Inferior parietal cortex (tissue), 1 donor: ENCODE measurements around the gene RIBC2.
"Not testable (repeated sequence)": the region's sequence is repeated elsewhere in the genome, so short reads cannot be mapped to it uniquely, and the experiment has no call there.

Source experiments
- DNase-seq: peaks from one replicate; pipeline ENCODE4 v3.0.0-alpha.2; 2016; ENCODE audit errors: extremely low spot score

The RIBC2 gene

DNA sequence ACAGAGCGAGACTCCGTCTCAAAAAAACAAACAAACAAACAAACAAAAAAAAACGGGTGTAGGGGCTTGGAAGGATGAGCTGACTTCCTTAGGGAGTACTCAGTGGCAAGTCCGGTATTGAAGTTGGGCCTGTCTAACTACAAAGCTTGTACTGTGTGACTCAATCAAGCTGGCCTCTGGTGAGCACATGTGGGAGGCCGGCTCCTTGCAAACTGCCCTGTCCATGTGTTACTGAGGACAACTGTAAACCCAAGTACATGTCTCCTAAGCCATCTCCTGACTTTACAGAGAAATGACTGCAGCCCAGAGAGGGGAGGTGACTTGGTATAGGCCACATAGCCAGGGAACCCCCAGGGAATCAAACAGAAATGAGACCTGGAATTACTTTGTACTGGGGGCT, 11.6 kb downstream of the RIBC2 start:
- DNase-seq, result no peak

DNA sequence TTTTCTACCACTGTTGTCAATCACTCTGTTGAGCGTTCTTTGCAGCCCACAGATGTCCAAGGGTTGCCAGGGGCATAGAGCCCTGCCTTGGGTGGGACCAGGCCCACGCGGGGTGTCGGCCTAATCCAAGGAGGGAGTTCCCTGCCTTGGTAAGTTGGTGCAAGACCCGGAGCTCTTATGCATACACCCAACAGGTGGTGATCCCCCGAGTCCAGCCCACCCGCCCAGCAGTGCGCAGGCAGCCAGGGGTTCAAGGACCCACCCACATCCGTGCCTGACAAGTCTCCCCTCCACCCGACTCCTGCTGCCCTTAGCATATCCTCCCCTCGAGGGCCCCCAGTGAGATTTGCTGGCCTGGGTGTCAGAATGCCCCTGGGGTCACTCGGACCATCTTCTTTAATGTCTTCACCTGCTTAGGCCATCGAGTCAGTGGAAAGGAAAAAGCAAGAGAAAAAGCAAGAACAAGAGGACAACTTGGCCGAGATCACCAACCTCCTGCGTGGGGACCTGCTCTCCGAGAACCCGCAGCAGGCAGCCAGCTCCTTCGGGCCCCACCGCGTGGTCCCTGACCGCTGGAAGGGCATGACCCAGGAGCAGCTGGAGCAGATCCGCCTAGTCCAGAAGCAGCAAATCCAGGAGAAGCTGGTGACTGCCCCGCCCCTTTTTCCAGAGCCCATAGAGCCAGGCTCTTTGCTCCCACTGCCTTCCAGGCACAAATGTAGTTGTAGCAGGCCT, 12.2 kb downstream of the RIBC2 start:
- no peak for DNase-seq

DNA sequence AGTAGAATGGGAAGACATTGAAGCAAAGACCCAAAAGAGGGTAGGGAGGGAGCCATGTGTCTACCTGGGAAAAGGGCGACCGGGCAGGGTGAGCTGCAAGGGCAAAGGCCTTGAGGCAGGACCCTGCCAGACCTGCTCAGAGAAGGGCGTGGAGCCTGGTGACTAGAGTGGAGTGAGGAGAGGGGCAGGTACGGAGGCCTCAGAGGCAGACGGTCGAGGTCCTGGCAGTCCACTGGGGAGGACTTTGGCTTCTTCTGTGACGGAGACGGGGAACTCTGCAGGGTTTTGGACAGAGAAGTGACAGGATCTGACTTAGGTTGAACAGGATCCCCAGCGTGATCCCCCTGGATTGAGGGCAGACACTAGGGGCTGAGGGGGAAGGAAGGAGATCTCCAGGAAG, 12.9 kb downstream of the RIBC2 start:
- no peak for DNase-seq

DNA sequence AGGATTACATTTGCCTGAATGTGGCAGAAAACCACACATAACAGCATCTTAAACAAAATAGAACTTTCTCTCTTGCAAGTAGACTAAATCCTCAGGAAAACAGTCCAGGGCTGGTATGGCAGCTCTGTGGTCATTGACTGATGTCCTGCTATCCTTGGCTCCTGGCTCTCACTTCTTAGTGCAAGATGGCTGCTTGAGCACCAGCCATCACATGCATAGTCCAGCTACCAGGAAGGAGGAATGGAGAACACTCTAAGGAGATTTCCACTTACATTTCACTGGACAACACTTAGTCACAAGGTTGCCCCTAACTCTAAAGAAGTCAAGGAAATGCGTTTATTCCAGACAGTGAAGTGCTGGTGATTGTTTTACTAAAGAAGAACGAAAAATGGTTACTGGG, 13.6 kb downstream of the RIBC2 start:
- no peak for DNase-seq

DNA sequence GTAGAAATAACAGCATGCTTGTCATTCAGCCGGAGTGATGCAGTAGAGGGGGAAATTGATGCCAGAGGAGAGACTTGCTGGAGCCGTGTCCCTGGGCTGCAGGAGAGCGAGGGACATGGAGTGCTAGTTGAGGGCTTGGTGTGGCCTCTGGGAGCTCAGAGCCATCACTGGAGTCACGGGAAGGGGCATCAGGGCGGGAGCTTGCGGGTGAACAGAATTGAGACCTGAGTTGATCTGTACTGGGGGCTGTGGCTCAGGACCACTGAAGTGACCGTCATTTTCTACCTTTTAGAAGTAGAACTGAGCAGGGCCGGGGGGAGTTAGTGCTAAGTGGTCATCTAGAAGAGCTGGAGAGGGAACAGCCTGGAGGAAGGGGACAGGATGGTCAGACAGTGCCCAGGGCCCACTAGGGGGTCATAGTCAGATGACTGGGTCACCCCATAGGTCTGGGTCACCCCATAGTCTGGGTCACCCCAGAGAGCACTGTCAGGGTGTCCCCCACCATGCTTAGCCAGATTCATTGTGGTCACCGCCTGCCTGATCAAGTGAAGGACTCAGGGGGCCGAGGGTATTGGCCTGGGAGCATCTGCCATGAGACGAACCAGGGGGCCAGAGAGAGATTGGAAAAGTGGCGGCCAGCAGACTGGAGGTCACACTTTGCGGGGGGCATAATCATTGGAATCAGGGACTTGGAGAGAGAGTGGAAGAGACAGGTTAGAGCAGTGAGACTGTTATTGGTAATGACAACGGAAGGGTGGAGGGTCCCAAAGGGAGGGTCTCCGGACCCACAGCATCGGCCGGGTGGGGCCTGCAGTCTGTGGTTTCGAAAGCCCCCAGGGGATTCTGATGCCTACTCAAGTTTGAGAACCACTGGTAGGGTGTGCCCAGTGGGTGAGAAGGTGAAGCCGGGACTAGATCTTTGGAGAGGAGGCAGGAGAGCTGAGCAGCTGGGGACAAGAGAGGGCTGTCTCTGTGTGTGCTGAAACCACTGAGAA, 15.2 kb downstream of the RIBC2 start:
- DNase-seq, result no peak

DNA sequence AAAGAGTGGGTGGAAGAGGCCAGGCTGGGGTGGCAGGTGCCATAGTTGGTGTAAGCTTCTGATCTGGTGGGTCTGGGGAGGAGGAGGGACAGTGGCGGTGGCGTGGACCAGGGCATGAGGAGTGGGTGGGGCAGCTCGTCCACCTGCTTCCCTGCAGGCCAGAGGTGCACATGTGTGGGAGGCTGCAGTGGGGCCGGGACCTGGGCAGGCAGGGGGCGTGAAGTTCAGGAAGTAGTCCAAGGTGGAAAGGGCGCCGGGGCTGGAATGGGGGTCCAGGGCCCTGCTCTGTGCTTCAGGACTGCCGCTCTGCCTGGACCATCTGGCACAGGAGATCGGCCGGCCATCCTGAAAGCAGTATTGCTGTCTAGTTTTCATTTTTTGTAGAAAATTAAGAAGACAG, 15.9 kb downstream of the RIBC2 start:
- DNase-seq, result no peak

DNA sequence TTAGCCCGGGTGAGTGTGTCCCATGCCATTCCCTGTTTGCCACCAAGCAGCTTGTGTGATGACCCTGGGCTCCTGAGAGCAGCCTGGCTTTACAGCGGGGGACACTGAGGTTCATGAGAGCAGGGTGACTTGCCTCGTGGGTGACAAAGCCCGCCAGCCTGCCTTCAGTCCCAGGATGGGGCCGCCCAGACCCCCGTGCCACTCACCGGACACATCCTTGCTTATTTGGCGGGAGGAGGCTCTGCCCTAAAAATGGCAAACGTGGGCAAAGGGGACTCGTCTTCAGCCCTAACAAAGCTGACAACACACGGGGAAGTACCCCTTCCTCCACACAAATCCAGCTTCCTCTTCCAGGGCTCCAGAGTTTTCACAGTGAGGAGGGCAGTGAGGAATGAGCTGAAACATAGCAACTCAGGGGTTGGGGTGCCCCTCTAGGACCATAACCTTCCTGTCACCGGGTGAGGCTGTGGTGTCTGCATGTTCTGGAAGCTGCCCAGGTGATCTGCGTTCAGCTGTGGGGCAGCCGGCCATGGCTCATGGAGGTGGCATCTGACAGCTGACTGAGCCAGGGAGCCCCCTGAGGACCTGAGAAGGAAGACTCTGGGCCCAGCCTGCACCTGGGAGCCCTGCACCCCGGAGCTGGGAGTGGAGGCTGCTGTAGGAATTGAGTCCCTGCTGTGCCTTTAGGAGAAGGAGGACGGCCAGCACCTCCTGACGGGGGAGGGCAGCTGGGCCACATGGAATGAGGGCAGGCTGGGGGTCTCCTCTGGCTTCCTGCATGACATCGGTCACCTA, 16.7 kb downstream of the RIBC2 start:
- DNase-seq, result no peak

DNA sequence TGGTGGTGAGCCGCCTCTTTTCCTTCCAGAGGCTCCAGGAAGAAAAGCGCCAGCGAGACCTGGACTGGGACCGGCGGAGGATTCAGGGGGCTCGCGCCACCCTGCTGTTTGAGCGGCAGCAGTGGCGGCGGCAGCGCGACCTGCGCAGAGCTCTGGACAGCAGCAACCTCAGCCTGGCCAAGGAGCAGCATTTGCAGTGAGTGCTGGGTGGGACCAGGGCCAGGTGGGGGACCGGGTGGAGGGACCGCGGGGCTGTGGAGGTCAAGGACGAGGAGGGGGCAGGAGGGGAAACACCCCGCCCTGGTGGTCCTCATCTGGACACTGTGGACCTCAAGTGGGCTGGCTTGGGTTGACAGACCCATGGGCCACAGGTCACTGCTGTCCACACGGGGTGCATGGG, 17.4 kb downstream of the RIBC2 start:
- no peak for DNase-seq

DNA sequence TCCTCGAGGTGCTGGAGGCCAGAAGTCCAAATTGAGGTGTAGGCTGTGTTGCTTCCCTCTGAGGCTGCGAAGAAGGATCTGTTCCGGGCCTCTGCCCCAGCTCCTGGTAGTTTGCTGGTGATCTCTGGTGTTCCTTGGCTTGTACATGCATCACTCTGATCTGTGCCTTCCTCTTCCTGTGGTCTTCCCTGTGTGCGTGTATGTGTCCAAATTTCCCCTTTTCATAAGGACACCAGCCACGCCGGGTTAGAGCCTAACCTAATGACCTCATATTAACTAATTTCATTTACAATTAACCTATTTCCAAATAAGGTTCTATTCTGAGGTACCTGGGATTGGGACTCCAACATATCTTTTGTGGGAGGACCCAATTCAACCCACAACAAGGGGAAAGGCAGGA, 21.5 kb downstream of the RIBC2 start:
- DNase-seq, result no peak

DNA sequence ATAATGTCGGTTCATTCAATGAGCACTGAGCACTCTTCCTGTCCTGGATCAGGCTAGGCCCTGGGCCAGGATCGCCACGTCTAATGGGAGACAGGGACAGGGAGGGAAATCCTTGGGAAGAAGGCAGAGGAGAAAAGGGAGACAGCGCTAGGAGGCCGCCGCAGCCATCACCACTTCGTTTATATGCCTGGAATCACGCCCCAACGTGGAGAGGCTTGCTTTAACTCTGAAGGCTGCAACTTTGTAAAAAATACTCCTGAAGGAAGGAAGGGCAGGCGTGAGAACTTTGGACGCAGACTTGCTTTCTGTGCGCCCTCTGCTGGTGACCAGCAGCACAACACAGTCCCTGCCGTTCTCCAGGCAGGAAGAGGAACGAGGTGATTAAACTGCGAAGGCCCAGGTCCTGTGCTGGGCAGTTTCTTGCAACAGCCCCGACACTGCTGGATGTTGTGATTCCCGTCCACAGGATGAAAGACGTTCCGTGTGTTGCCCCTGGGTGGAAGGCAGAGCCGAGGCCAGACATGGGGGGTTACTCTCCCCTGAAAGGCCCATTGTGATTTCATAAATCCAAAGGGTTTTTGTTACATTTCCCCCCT, 22.1 kb downstream of the RIBC2 start:
- DNase-seq, result peak; percentile 91

DNA sequence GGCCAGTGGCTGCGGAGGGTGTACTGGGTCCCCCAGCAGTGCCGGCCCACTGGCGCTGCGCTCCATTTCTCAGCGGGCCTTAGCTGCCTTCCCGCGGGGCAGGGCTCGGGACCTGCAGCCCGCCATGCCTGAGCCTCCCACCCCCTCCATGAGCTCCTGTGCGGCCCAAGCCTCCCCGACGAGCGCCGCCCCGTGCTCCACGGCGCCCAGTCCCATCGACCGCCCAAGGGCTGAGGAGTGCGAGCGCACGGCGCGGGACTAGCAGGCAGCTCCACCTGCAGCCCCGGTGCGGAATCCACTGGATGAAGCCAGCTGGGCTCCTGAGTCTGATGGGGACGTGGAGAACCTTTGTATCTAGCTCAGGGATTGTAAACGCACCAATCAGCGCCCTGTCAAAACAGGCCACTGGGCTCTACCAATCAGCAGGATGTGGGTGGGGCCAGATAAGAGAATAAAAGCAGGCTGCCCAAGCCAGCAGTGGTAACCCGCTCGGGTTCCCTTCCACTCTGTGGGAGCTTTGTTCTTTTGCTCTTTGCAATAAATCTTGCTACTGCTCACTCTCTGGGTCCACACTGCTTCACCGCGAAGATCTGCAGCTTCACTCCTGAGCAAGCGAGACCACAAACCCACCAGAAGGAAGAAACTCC, 23.5 kb downstream of the RIBC2 start:
- DNase-seq, result not testable (repeated sequence)

DNA sequence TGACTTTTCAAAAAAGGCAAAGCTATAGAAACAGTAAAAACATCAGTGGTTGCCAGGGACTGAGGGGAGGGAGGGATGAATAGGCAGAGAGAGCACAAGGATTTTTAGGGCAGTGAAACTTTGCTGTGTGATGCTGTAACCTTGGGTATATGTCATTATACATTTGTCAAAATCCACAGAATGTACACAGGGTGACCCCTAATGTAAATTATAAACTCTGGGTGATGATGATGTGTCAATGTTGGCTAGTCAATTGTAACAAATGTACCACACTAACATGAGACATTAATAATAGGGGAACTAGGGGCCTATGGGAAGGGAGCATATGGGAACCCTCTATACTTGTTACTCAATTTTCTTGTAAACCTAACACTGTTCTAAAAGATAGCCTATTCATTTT, 24.8 kb downstream of the RIBC2 start:
- DNase-seq, result no peak

DNA sequence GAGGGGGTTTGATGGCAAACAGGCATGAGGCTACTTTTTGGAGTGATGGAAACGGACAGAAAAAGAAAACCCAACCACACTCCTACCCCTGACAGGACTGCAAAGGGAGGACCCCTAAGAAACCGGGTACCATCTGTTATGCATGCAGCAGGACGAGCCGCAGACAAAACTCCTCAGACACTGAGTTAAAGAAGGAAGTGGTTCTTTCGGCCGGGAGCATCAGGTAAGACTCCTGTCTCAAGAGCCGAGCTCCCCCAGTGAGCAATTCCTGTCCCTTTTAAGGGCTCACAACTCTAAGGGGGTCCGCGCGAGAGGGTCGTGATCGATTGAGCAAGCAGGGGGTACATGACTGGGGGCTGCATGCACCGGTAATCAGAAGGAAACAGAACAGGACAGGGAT, 27.2 kb downstream of the RIBC2 start:
- DNase-seq, result not testable (repeated sequence)

DNA sequence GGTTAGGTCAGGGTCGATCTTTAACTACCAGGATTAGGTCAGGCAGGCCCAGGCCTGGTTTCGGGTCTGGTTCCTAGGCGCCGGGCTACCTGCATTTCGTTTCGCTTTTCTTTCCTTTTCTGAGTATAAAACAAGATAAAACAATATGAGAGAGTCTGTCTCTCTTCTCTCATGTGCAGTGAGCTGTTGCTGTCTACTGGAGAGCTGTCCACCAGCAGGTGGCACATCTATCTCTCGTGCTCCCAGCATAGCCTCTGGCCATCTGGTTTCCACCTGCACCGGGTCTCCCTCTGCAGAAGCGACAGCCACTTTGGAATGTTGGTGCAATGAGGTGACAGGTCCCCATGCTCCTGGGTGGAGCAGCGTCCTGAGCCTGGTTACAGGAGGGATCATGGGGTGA, 27.6 kb downstream of the RIBC2 start:
- peak; percentile 32 for DNase-seq

DNA sequence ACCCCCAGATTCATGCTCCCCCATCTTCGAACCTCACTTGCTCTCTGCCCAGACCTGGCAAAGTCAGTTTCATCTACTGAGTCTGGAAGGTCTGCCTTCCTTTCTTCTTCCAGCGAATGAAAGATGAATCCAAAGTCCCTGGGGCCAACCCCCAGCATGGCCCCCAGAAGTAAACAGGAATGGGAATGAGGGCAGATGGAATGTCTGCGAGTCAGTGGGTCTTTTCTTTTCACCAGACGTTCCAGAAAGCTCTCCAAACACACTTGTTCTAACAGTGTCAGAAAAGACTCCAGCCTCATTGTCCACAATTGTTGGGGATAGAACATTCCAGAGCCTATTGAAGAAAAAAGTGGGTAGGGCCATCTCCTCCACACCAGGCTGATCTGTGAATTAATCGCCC, 28.6 kb downstream of the RIBC2 start:
- no peak for DNase-seq

DNA sequence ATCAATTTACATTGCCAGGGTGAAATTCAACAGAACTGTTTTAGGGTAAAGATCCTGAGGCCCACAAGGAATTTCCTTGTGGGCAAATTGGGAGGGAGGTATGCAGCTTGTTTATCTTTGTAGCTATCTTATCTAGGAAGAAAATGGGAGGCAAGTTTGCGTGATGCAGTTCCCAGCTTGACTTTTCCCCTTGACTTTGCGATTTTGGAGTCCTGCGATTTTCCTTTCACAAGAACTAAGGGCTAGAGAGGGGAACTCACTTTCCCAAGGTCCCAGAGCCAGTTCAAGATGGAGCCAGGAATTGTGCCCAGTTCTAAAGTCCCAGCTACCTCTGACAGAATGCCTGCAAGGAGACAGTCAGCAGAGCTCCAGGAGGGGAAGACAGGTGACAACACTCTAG, 30.7 kb downstream of the RIBC2 start:
- no peak for DNase-seq

DNA sequence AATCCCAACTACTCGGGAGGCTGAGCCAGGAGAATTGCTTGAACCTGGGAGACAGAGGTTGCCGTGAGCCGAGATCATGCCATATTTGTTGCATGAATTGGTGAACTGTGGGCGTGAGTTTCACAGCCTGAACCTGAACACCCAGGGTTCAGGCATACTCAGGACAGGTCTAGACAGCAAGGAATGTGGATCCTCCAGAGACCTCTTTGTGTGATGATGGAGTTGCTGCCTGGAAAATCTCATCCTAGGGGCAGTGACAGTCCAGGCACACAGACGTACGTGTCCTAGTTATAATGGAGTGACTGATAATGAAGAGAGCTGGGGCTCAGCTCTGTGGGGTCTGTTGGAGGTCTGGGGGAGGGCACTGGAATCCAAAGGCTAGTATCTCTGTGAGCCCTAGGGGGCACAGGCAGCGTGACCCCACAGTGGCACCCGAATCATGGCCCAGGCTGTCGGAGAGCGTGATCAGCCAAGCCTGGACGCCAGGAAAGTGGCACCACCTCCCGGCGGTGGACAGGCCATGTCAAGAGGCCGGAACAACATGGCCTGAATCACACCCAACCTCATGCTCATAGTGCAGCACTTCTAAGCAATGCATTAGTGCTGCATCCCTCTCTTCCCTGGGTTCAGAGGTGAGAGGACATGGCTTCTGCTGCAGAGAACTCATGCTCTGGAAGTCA, 31.7 kb downstream of the RIBC2 start:
- DNase-seq, result no peak

DNA sequence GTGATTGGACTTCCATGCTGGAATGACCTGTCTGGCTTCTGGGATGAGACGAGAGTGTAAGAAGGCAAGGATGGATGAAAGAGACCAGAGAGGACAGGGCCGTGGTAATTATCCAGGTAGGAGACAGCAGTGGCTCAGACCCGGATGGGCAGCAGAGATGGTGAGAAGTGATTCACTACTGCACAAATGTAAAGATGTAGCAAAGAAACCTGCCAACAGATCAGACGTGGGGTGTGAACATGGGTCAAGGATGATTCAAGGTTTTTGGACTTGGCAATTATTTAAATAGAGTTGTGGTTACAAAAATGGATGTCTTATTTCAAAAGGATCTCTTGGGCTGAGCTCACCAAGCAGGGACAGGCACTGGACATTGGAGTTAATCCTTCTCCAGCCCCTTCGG, 32.7 kb downstream of the RIBC2 start:
- no peak for DNase-seq

DNA sequence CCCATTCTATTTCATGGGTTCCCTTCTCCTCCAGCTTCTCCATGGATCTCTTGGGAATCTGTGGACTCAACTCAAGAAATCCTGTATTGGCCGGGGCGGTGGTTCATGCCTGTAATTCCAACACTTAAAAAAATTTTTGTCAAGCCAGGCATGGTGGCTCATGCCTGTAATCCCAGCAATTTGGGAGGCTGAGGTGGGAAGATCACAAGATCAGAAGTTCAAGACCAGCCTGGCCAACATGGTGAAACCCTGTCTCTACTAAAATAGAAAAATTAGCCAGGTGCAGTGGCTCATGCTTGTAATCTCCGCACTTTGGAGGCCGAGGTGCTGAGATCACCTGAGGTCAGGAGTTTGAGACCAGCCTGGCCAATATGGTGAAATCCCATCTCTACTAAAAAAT, 34.1 kb downstream of the RIBC2 start:
- not testable (repeated sequence) for DNase-seq

DNA sequence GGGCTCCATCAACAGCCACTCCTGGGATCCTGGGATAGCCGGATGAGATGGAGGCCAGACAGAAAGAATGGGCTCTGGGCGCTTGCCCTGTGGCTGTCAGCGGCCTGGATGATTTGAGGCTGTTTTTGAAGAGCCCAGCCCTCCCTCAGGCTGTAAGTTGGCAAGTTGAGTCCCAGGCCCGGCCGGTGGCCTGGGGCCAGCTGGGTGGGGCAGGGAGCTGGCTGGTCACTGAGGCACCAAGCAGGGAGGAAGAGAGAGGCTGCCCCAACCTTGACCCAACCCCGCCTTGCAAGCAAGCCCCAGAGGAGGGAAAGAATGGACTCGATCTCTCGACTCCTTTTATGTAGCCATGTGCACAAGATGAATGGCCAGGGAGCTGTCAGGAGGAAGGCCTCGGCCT, 34.9 kb downstream of the RIBC2 start:
- DNase-seq, result no peak

DNA sequence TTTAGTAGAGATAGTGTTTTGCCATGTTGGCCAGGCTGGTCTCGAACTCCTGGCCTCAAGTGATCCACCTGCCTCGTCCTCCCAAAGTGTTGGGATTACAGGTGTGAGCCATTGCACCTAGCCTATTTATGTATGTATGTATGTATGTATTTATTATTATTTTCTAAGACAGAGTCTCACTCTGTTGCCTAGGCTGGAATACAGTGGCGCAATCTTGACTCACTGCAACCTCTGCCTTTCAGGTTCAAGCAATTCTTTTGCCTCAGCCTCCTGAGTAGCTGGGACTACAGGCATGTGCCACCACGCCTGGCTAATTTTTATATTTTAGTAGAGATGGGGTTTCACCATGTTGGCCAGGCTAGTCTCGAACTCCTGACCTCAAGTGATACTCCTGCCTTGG, 35.9 kb downstream of the RIBC2 start:
- DNase-seq, result not testable (repeated sequence)
